Neural progenitor cell (in vitro differentiated cells): ENCODE results near the gene TRPC6. TPM values are rescaled to one million over a fixed set of nuclear protein-coding genes. Genes with fewer than 3 reads are reported as not detected.

Experiments
- DNase-seq: peaks from one replicate; pipeline ENCODE4 v3.0.0-alpha.2; 2016; ENCODE audit warnings: low spot score
- H2AFZ ChIP-seq: fragments of 200-600 bp; sonication (generic); replicated peaks from 2 replicates; pipeline ENCODE4 v1.6.1; 2016; ENCODE audit warnings: antibody characterized with exemption
- H3F3A ChIP-seq: fragments of 200-600 bp; sonication (generic); 2 replicates; pipeline ENCODE4 v1.6.1; 2016; ENCODE audit warnings: antibody characterized with exemption, low read depth
- H3K27ac ChIP-seq: fragments of 200-600 bp; sonication (generic); 2 replicates; pipeline ENCODE4 v1.5.1; 2016; ENCODE audit warnings: mild to moderate bottlenecking
- H3K27me3 ChIP-seq: fragments of 200-600 bp; sonication (generic); 2 replicates; pipeline ENCODE4 v1.6.1; 2016; ENCODE audit warnings: mild to moderate bottlenecking, moderate library complexity
- H3K36me3 ChIP-seq: fragments of 200-600 bp; sonication (generic); 2 replicates; pipeline ENCODE4 v1.5.1; 2016
- H3K4me1 ChIP-seq: fragments of 200-600 bp; sonication (generic); 2 replicates; pipeline ENCODE4 v1.6.1; 2016; ENCODE audit warnings: mixed run types
- H3K4me2 ChIP-seq: fragments of 200-600 bp; sonication (generic); 2 replicates; pipeline ENCODE4 v1.6.1; 2016
- H3K4me3 ChIP-seq: fragments of 200-600 bp; sonication (generic); 2 replicates; pipeline ENCODE4 v1.5.1; 2016
- H3K79me2 ChIP-seq: fragments of 200-600 bp; sonication (generic); 2 replicates; pipeline ENCODE4 v1.6.1; 2016; ENCODE audit warnings: low read depth
- H3K9ac ChIP-seq: fragments of 200-600 bp; sonication (generic); 2 replicates; pipeline ENCODE4 v1.6.1; 2016
- H3K9me3 ChIP-seq: fragments of 200-600 bp; sonication (generic); 2 replicates; pipeline ENCODE4 v1.5.1; 2016; ENCODE audit warnings: low read depth
- H4K20me1 ChIP-seq: fragments of 200-600 bp; sonication (generic); 2 replicates; pipeline ENCODE4 v1.6.1; 2016; ENCODE audit warnings: low read depth
- H3K27ac Mint-ChIP-seq: 3 replicates; pipeline ENCODE4 v1.8.0; 2021; ENCODE audit warnings: mixed read lengths
- H3K27me3 Mint-ChIP-seq: 2 replicates; pipeline ENCODE4 v1.8.0; 2022; ENCODE audit warnings: low read depth, mild to moderate bottlenecking, inconsistent platforms, moderate library complexity, mixed read lengths; ENCODE audit not compliant: insufficient read depth
- H3K36me3 Mint-ChIP-seq: 3 replicates; pipeline ENCODE4 v1.8.0; 2021; ENCODE audit warnings: mixed read lengths
- H3K4me1 Mint-ChIP-seq: 3 replicates; pipeline ENCODE4 v1.8.0; 2021; ENCODE audit warnings: mixed read lengths
- H3K4me3 Mint-ChIP-seq: 3 replicates; pipeline ENCODE4 v1.8.0; 2021; ENCODE audit warnings: mild to moderate bottlenecking, moderate library complexity, mixed read lengths
- H3K9me3 Mint-ChIP-seq: 3 replicates; pipeline ENCODE4 v1.8.0; 2020; ENCODE audit warnings: mixed read lengths
- CTCF ChIP-seq: fragments of 200-600 bp; sonication (generic); IDR thresholded peaks from 2 replicates; pipeline ENCODE4 v1.5.1; 2017; ENCODE audit warnings: antibody characterized with exemption, mild to moderate bottlenecking
- EZH2 ChIP-seq: fragments of 200-600 bp; sonication (generic); IDR thresholded peaks from 2 replicates; pipeline ENCODE4 v1.6.1; 2017; ENCODE audit warnings: antibody characterized with exemption, mild to moderate bottlenecking, moderate library complexity
- EZH2phosphoT487 ChIP-seq: fragments of 200-600 bp; sonication (generic); IDR thresholded peaks from 2 replicates; pipeline ENCODE4 v1.6.1; 2017; ENCODE audit warnings: antibody characterized with exemption
- total RNA-seq: library from RNA; depleted of rRNA; stranded (reverse); fragments of >200 nt; gene quantifications from 2 replicates; pipeline ENCODE4 v1.2.3, GENCODE V29; 2015; ENCODE audit warnings: low replicate concordance

Gene TRPC6
- total RNA-seq, 1 donor from 2014 or later, result 0.17 TPM

DNA sequence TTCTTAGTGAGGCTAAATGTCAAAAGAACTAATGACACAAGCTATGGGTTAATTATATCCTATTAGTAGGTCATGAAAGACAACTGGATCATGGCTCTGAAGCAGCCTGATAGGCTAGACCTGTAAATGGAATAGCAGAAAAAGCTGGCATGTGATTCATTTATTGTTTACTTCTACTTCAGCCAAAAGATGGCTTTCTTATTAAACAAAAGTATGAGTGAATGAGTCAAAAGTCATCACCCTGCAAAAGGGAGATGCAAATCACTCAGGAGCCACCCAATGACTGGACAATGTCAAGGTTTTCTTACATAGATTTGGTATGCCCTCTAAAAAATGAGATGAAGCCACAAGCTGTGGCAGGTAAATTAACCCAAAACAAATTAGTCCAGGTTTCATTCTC is 138.0 kb downstream of the TRPC6 start:
- peaks cover 4% of the 10 kb centered on the region for H3K27me3 Mint-ChIP-seq
- H4K20me1 ChIP-seq, result no peaks in the 10 kb centered on the region
- H3K27me3 ChIP-seq, result no peaks in the 10 kb centered on the region
- no peaks in the 10 kb centered on the region for H3K9me3 ChIP-seq
- no peak overlapping the region for H3K27ac ChIP-seq
- no peaks in the 10 kb centered on the region for H3K9me3 Mint-ChIP-seq
- no peak overlapping the region for H3K27ac Mint-ChIP-seq
- peaks cover 8% of the 10 kb centered on the region for H3F3A ChIP-seq
- peak; percentile 51 for TF ChIP-seq EZH2phosphoT487
- TF ChIP-seq EZH2, result no peak
- no peak overlapping the region for H2AFZ ChIP-seq
- H3K9ac ChIP-seq, result no peak overlapping the region
- DNase-seq, result peak; percentile 46
- no peaks in the 10 kb centered on the region for H3K36me3 Mint-ChIP-seq
- H3K4me2 ChIP-seq, result peak overlapping the region; percentile 3
- H3K4me1 ChIP-seq, result peaks cover 19% of the 10 kb centered on the region
- no peaks in the 10 kb centered on the region for H3K79me2 ChIP-seq
- no peak overlapping the region for H3K4me3 Mint-ChIP-seq
- H3K4me3 ChIP-seq, result no peak overlapping the region
- H3K36me3 ChIP-seq, result no peaks in the 10 kb centered on the region
- no peaks in the 10 kb centered on the region for H3K4me1 Mint-ChIP-seq

GRCh38 chr11:101444851-101445250 is 139.0 kb downstream of the TRPC6 start:
- Mint-ChIP-seq H3K27me3 (peaks cover 4% of the 10 kb centered on the region), H3K4me3 (no peak overlapping the region), H3K36me3 (no peaks in the 10 kb centered on the region), H3K4me1 (no peaks in the 10 kb centered on the region), H3K27ac (no peak overlapping the region), H3K9me3 (no peaks in the 10 kb centered on the region)
- Histone ChIP-seq H3K4me3 (no peak overlapping the region), H3K27ac (no peak overlapping the region), H2AFZ (no peak overlapping the region), H3K9ac (no peak overlapping the region), H3K36me3 (no peaks in the 10 kb centered on the region), H3K4me2 (no peak overlapping the region), H3K9me3 (no peaks in the 10 kb centered on the region), H3K79me2 (no peaks in the 10 kb centered on the region), H3K4me1 (peaks cover 19% of the 10 kb centered on the region), H3K27me3 (no peaks in the 10 kb centered on the region), H3F3A (peaks cover 8% of the 10 kb centered on the region), H4K20me1 (no peaks in the 10 kb centered on the region)
- DNase-seq, result no peak
- no peak for TF ChIP-seq CTCF
- no peak for TF ChIP-seq EZH2phosphoT487
- no peak for TF ChIP-seq EZH2

DNA sequence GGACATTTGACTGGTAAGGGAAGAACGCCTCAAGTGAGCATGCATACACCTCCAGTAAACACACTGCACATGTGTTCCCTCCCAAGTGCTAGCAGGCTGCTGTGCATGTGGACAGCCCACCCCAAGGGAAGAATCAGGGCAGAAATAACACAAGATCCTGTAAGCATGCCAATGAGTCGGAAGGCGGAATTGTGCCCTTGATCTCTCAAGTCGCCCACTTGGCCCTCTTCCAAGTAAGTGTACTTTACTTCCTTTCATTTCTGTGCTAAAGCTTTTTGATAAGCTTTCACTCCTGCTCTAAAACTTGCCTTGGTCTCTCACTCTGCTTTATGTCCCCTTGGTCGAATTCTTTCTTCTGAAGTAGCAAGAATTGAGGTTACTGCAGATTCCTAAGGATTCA is 139.6 kb downstream of the TRPC6 start:
- Histone ChIP-seq H3K9me3 (no peaks in the 10 kb centered on the region), H3K27ac (no peak overlapping the region), H4K20me1 (no peaks in the 10 kb centered on the region), H3K27me3 (no peaks in the 10 kb centered on the region), H3K36me3 (no peaks in the 10 kb centered on the region), H3K4me1 (peaks cover 19% of the 10 kb centered on the region), H3K4me2 (no peak overlapping the region), H3F3A (peaks cover 8% of the 10 kb centered on the region), H3K79me2 (no peaks in the 10 kb centered on the region), H3K9ac (no peak overlapping the region), H2AFZ (no peak overlapping the region), H3K4me3 (no peak overlapping the region)
- H3K4me3 Mint-ChIP-seq, result no peak overlapping the region
- H3K36me3 Mint-ChIP-seq, result no peaks in the 10 kb centered on the region
- DNase-seq, result no peak
- peaks cover 4% of the 10 kb centered on the region for H3K27me3 Mint-ChIP-seq
- no peak for TF ChIP-seq CTCF
- no peak for TF ChIP-seq EZH2phosphoT487
- TF ChIP-seq EZH2, result no peak
- no peaks in the 10 kb centered on the region for H3K4me1 Mint-ChIP-seq
- H3K9me3 Mint-ChIP-seq, result no peaks in the 10 kb centered on the region
- no peak overlapping the region for H3K27ac Mint-ChIP-seq

DNA sequence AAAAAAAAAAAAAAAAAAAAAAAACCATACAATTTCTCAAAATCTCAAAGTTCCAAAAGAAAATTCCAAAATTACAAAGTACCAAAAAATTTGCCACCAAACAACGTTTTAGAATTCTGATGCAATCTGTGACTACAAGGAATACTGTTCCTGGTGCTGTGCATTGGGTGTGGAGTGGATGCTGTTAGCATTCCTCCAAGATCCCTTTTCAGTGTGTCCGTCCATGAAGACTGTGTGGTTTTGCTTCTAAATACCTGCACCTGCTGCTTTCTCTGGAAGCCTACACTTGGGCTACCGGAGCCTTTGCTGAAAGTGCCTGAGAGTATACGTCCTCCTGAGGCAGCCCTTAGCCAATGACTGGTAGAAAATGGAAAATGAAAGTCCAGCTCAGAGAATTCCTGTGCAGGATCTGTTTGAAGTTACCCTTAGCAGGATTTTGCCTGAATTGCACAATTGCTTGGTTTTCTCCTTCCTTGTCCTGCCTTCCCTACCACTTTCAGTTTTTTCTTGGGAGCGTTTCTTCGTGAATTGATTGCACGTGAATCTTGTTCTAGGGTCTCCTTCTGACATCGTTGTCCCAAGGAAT is 140.8 kb downstream of the TRPC6 start:
- H3K79me2 ChIP-seq, result no peaks in the 10 kb centered on the region
- Mint-ChIP-seq H3K27ac (no peak overlapping the region), H3K27me3 (peaks cover 4% of the 10 kb centered on the region), H3K36me3 (no peaks in the 10 kb centered on the region), H3K4me3 (no peak overlapping the region), H3K4me1 (no peaks in the 10 kb centered on the region), H3K9me3 (no peaks in the 10 kb centered on the region)
- H3K4me2 ChIP-seq, result no peak overlapping the region
- H3K4me3 ChIP-seq, result no peak overlapping the region
- DNase-seq, result no peak
- H3K27me3 ChIP-seq, result no peaks in the 10 kb centered on the region
- no peak for TF ChIP-seq EZH2
- no peak for TF ChIP-seq EZH2phosphoT487
- no peak for TF ChIP-seq CTCF
- H3K36me3 ChIP-seq, result no peaks in the 10 kb centered on the region
- no peaks in the 10 kb centered on the region for H3K9me3 ChIP-seq
- peaks cover 19% of the 10 kb centered on the region for H3K4me1 ChIP-seq
- H3K9ac ChIP-seq, result no peak overlapping the region
- peaks cover 8% of the 10 kb centered on the region for H3F3A ChIP-seq
- H2AFZ ChIP-seq, result no peak overlapping the region
- H3K27ac ChIP-seq, result no peak overlapping the region
- H4K20me1 ChIP-seq, result no peaks in the 10 kb centered on the region
